Measurements from ENCODE around the gene FAM13A.

FAM13A gene

DNA sequence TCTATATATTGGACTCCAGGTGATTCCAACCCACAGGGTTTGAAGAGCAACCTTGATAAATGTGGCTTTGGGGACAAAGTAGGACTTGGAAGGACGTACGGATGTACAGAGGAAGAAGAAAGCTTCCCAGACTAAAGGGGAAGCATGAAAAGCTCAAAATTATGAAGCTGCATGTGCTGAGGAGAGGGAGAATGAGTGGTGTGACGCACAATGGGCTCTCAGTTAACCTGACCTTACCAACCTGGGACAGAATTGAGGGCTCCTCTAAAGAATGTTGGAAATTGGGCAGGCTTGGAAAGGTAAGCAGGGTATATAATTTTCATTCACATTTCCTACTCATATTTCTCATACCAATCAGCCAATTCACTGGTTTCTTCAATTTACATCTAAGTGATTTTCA lies 43.9 kb upstream of the FAM13A start:
- DNase-seq (ENCODE audit: low read depth in 1 of 2, low spot score in 1 of 2) = no peak
- H3K27ac ChIP-seq (replicated peaks) = no peak overlapping the region
- H3K4me3 ChIP-seq (replicated peaks; ENCODE audit: insufficient read depth, low read length) = no peak overlapping the region
- TF ChIP-seq SPI1 (IDR thresholded peaks at IDR 0.05; ENCODE audit: borderline replicate concordance, low read depth) = no peak
- TF ChIP-seq, protein P1, sequence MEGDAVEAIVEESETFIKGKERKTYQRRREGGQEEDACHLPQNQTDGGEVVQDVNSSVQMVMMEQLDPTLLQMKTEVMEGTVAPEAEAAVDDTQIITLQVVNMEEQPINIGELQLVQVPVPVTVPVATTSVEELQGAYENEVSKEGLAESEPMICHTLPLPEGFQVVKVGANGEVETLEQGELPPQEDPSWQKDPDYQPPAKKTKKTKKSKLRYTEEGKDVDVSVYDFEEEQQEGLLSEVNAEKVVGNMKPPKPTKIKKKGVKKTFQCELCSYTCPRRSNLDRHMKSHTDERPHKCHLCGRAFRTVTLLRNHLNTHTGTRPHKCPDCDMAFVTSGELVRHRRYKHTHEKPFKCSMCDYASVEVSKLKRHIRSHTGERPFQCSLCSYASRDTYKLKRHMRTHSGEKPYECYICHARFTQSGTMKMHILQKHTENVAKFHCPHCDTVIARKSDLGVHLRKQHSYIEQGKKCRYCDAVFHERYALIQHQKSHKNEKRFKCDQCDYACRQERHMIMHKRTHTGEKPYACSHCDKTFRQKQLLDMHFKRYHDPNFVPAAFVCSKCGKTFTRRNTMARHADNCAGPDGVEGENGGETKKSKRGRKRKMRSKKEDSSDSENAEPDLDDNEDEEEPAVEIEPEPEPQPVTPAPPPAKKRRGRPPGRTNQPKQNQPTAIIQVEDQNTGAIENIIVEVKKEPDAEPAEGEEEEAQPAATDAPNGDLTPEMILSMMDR (IDR thresholded peaks at IDR 0.05; ENCODE audit: insufficient read depth, low read length) = no peak
- no peaks in the 10 kb centered on the region for H3K27me3 ChIP-seq (ENCODE audit: insufficient read depth, poor library complexity, severe bottlenecking)

DNA sequence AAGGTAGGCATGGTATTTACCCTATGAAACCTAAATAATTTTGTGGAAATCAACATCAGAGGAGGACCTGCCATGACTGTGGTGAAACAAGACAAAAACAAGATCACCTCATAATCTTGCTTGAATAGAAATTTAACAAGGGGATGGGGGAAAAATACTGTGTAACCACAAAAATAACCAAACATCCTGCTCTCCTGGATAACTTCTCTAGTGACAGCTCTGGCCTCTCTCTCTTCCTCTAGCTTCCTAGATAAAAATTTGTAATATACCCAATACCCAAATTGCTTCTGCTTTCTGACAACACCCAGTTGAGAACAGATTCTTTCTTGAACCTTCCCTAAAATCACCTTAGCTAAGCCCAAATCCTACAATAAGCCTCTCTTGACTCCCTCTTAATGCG lies 42.5 kb upstream of the FAM13A start:
- no peak overlapping the region for H3K27ac ChIP-seq (replicated peaks)
- TF ChIP-seq GABPA (IDR thresholded peaks at IDR 0.05; ENCODE audit: low read depth) = no peak
- TF ChIP-seq, protein P1 (IDR thresholded peaks at IDR 0.05; ENCODE audit: insufficient read depth, low read length) = no peak
- TF ChIP-seq POLR2AphosphoS5 (IDR thresholded peaks at IDR 0.05; ENCODE audit: low read depth) = no peak
- TF ChIP-seq, protein P2, sequence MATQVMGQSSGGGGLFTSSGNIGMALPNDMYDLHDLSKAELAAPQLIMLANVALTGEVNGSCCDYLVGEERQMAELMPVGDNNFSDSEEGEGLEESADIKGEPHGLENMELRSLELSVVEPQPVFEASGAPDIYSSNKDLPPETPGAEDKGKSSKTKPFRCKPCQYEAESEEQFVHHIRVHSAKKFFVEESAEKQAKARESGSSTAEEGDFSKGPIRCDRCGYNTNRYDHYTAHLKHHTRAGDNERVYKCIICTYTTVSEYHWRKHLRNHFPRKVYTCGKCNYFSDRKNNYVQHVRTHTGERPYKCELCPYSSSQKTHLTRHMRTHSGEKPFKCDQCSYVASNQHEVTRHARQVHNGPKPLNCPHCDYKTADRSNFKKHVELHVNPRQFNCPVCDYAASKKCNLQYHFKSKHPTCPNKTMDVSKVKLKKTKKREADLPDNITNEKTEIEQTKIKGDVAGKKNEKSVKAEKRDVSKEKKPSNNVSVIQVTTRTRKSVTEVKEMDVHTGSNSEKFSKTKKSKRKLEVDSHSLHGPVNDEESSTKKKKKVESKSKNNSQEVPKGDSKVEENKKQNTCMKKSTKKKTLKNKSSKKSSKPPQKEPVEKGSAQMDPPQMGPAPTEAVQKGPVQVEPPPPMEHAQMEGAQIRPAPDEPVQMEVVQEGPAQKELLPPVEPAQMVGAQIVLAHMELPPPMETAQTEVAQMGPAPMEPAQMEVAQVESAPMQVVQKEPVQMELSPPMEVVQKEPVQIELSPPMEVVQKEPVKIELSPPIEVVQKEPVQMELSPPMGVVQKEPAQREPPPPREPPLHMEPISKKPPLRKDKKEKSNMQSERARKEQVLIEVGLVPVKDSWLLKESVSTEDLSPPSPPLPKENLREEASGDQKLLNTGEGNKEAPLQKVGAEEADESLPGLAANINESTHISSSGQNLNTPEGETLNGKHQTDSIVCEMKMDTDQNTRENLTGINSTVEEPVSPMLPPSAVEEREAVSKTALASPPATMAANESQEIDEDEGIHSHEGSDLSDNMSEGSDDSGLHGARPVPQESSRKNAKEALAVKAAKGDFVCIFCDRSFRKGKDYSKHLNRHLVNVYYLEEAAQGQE (IDR thresholded peaks at IDR 0.05; ENCODE audit: insufficient replicate concordance, low read depth) = no peak
- TF ChIP-seq SPI1 (IDR thresholded peaks at IDR 0.05; ENCODE audit: borderline replicate concordance, low read depth) = no peak

DNA sequence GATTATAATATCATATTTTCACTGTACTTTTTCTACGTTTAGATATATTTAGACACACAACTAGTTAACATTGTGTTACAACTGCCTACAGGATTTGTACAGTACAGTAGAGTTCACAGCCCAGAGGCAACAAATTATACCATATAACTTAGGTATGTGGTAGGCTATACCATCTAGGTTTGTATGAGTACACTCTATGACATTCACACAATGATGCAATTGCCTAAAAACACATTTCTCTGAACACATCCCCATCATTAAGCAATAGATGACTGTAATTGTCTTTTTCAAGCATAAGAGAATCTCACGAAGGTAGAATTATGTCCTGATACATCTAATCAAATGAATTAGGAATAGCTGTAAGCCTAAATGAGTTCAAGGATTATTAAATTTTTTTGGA lies 42.0 kb upstream of the FAM13A start:
- TF ChIP-seq, protein P2 (IDR thresholded peaks at IDR 0.05; ENCODE audit: insufficient replicate concordance, low read depth) = no peak
- no peak for TF ChIP-seq GABPA (IDR thresholded peaks at IDR 0.05; ENCODE audit: low read depth)
- TF ChIP-seq, protein P1 (IDR thresholded peaks at IDR 0.05; ENCODE audit: insufficient read depth, low read length) = no peak
- no peak for TF ChIP-seq POLR2AphosphoS5 (IDR thresholded peaks at IDR 0.05; ENCODE audit: low read depth)
- no peak for TF ChIP-seq SPI1 (IDR thresholded peaks at IDR 0.05; ENCODE audit: borderline replicate concordance, low read depth)
- no peak overlapping the region for H3K27ac ChIP-seq (replicated peaks)
- H3K27me3 ChIP-seq (ENCODE audit: insufficient read depth, poor library complexity, severe bottlenecking) = no peaks in the 10 kb centered on the region
- no peak for DNase-seq (ENCODE audit: low read depth in 1 of 2, low spot score in 1 of 2)
- H3K4me3 ChIP-seq (replicated peaks; ENCODE audit: insufficient read depth, low read length) = no peak overlapping the region

More for the DNA sequence above, 42.5 kb upstream of the FAM13A start:
- H3K4me3 ChIP-seq (replicated peaks; ENCODE audit: insufficient read depth, low read length) = no peak overlapping the region
- no peaks in the 10 kb centered on the region for H3K27me3 ChIP-seq (ENCODE audit: insufficient read depth, poor library complexity, severe bottlenecking)
- no peak for DNase-seq (ENCODE audit: low read depth in 1 of 2, low spot score in 1 of 2)

DNA sequence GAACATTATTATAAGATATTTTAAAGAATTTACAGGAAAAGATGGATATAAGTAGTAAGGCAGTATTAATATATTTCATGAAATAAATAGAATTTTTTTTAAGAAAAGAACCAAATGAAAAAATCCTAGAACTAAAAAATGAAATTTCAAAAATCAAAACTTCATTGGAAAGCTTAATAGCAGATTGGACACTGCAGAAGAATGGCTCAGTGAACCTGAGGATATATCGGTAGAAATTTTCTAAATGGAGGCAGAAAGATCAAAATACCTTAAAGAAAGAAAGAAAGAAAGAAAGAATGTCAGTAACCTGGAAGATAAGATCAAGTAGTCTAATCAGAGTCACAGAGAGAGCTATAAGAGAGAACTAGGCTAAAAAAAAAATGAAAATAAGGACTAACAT lies 21.3 kb upstream of the FAM13A start:
- H3K27me3 ChIP-seq (ENCODE audit: insufficient read depth, poor library complexity, severe bottlenecking) = no peaks in the 10 kb centered on the region
- no peak for TF ChIP-seq GABPA (IDR thresholded peaks at IDR 0.05; ENCODE audit: low read depth)
- TF ChIP-seq, protein P1 (IDR thresholded peaks at IDR 0.05; ENCODE audit: insufficient read depth, low read length) = no peak
- TF ChIP-seq POLR2AphosphoS5 (IDR thresholded peaks at IDR 0.05; ENCODE audit: low read depth) = no peak
- TF ChIP-seq SPI1 (IDR thresholded peaks at IDR 0.05; ENCODE audit: borderline replicate concordance, low read depth) = no peak
- TF ChIP-seq, protein P2 (IDR thresholded peaks at IDR 0.05; ENCODE audit: insufficient replicate concordance, low read depth) = no peak
- DNase-seq (ENCODE audit: low read depth in 1 of 2, low spot score in 1 of 2) = no peak
- no peak overlapping the region for H3K27ac ChIP-seq (replicated peaks)
- H3K4me3 ChIP-seq (replicated peaks; ENCODE audit: insufficient read depth, low read length) = no peak overlapping the region

Measured in HL-60 (cell line).